Activated naive CD4-positive, alpha-beta T cell treated with anti-CD3 and anti-CD28 coated beads, Interleukin-2, amount 50 U/mL, for 24 hours (primary cell): ENCODE results near the gene MCOLN2.

Experiments used
- H3K27ac Mint-ChIP-seq: one replicate; pipeline ENCODE4 v1.8.0; 2021; ENCODE audit warnings: mild to moderate bottlenecking, mixed read lengths
- H3K27me3 Mint-ChIP-seq: one replicate; pipeline ENCODE4 v1.8.0; 2021; ENCODE audit warnings: mixed read lengths
- H3K36me3 Mint-ChIP-seq: one replicate; pipeline ENCODE4 v1.8.0; 2021; ENCODE audit warnings: mixed read lengths
- H3K4me1 Mint-ChIP-seq: one replicate; pipeline ENCODE4 v1.8.0; 2021; ENCODE audit warnings: mixed read lengths
- H3K4me3 Mint-ChIP-seq: one replicate; pipeline ENCODE4 v1.8.0; 2021; ENCODE audit warnings: mild to moderate bottlenecking, mixed read lengths
- H3K9me3 Mint-ChIP-seq: one replicate; pipeline ENCODE4 v1.8.0; 2021; ENCODE audit warnings: mixed read lengths

The MCOLN2 gene

DNA sequence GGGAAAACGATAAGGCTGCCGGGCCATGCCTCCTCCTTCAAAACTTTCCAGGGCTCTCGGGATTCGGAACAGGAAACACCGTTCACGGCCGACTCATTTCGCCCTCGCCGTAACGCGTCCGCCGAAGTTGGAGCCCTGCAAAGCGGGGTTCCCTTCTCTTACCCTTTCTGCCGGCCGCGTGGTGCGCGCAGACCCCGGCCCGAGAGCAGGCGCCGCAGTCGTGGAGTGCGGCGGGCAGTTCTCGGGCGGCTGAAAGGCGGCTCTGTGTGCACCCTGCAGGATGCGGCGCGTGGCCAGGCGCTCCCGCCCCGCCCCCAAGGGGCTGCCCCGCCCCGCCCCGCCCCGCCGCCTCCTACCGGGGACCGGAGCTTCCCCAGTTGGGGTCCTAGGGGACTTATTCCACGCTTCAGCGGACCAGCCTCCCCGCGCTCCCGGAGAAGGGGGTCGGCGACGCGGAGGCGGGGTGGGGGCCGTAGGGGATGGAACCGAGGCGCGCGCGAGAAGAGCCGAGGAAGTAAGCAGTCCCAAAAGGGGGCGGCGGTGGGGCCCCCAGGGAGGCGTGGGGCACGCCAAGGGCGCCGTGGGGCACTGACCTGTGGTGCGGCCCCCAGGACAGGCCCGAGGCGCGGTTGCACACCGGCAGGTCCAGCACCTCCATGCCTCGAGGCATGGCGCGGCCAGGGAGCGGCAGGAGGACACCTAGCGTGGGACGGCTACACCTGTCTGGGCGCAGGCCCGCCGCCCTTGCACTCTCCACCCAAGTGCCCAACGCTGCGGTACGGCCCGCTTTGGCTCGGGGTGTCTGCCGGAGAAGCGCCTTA lies at the start of gene MCOLN2:
Gene MCOLN2 (minus strand): TSS at position 268 of the 821 bp plus-strand sequence. CDS start 241 bp downstream, at position 27.
- Mint-ChIP-seq H3K36me3 (peaks cover 1% of the 10 kb centered on the region), H3K9me3 (no peaks in the 10 kb centered on the region), H3K27ac (peak within 1 kb of the TSS; percentile 73), H3K27me3 (peaks cover 26% of the 10 kb centered on the region), H3K4me1 (peaks cover 15% of the 10 kb centered on the region), H3K4me3 (peak within 1 kb of the TSS; percentile 90)

DNA sequence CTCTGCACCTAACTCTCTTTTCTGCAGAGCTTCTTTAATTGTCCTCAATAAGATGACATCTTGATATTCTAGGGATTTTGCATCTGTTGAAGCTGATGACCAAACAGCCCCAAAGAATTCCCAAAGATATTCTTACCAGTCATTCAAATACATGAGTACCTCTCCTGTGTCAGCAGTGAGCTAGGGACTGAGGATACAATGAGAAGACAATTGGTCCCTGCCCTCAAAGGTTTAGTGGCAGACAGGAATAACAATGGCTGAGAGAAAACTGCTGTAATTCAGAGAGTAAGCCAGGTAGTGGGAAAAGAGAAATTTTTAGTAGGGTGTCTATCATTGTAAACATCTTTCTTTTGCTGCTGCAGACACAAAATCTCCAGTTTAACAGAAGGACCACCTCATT lies 45.5 kb upstream of the MCOLN2 start:
- peaks cover 4% of the 10 kb centered on the region for H3K4me1 Mint-ChIP-seq

DNA sequence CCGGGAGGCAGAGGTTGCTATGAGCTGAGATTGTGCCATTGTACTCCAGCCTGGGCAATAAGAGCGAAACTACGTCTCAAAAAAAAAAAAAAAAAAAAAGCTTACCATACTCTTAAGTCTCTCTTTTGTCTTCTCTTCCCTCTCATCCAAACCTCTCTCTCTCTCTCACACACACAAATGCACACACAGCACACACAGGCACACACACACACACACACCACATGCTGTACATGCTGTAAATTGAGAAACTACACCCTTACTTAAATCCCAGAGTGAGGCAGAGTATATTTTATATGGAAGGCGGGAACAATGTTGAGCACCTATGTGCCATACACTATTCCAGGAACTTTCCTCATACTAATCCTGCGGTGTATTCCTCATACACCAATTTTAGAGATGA lies 44.9 kb upstream of the MCOLN2 start:
- Mint-ChIP-seq H3K27ac (peak overlapping the region; percentile 1), H3K9me3 (no peaks in the 10 kb centered on the region), H3K27me3 (peaks cover 17% of the 10 kb centered on the region), H3K4me3 (no peak overlapping the region), H3K36me3 (no peaks in the 10 kb centered on the region), H3K4me1 (no peaks in the 10 kb centered on the region)

More for the DNA sequence above, 45.5 kb upstream of the MCOLN2 start:
- Mint-ChIP-seq H3K27me3 (peaks cover 21% of the 10 kb centered on the region), H3K9me3 (no peaks in the 10 kb centered on the region), H3K4me3 (no peak overlapping the region), H3K27ac (no peak overlapping the region), H3K36me3 (no peaks in the 10 kb centered on the region)

DNA sequence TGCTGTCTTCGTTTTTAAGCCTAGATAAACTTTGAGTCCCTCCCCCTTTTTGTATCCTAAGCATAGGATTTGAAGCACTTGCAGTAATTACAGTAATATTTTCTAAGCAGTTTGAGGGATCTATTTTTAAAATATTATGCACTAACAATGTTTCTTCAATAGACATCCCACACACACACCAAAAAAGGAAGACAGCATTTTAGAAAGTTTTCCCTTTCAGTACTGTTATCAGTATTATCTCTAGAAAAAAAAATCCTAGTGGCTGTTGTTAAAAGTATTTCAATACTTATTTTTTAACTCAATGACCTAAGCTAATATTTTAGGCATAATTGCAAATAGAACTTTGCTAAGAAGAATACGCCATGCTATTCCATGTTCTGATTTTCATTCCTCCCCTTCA lies 36.3 kb upstream of the MCOLN2 start:
- no peak overlapping the region for H3K4me3 Mint-ChIP-seq
- H3K36me3 Mint-ChIP-seq, result no peaks in the 10 kb centered on the region
- H3K27ac Mint-ChIP-seq, result no peak overlapping the region
- no peaks in the 10 kb centered on the region for H3K9me3 Mint-ChIP-seq
- no peaks in the 10 kb centered on the region for H3K4me1 Mint-ChIP-seq
- H3K27me3 Mint-ChIP-seq, result peaks cover 5% of the 10 kb centered on the region

DNA sequence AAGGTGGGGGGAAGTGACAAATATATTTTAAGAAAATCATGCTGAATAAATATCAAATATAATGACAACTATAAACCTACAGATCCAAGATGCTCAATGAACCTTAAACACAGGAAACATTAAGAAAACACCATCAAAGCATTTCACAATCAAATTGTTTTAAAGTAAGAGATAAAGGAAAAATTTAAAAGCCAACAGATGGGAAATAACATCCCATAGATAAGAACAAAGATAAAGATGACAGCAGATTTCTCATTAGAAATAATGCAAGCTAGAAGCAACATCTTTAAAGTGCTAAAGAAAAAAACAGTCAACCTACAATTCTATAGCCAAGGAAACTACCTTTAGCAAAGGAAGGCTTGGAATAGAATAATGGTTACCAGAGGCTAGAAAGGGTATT lies 33.6 kb upstream of the MCOLN2 start:
- Mint-ChIP-seq H3K4me1 (peaks cover 12% of the 10 kb centered on the region), H3K36me3 (no peaks in the 10 kb centered on the region), H3K27ac (no peak overlapping the region), H3K9me3 (no peaks in the 10 kb centered on the region), H3K4me3 (no peak overlapping the region), H3K27me3 (peaks cover 2% of the 10 kb centered on the region)

DNA sequence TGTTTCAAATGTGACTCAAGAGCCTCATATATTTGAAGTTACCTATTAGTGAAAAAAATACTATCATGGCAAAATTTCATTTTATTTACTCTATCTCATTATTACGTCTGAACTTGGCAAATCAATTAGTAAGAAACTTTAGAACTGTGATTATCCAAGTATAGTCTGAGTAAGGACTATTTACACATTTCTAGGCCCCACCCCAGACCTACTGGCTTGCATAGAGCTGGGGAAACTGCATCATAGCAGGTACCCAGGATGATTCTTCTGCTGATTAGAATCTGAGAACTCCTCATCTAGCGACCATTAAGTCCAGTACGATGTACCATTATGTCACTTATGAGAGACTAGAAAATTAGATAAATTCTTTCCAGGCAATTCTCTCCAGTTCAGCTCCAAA lies 31.2 kb upstream of the MCOLN2 start:
- Mint-ChIP-seq H3K4me1 (peaks cover 12% of the 10 kb centered on the region), H3K27me3 (peaks cover 2% of the 10 kb centered on the region), H3K36me3 (no peaks in the 10 kb centered on the region), H3K9me3 (no peaks in the 10 kb centered on the region), H3K4me3 (no peak overlapping the region), H3K27ac (no peak overlapping the region)

DNA sequence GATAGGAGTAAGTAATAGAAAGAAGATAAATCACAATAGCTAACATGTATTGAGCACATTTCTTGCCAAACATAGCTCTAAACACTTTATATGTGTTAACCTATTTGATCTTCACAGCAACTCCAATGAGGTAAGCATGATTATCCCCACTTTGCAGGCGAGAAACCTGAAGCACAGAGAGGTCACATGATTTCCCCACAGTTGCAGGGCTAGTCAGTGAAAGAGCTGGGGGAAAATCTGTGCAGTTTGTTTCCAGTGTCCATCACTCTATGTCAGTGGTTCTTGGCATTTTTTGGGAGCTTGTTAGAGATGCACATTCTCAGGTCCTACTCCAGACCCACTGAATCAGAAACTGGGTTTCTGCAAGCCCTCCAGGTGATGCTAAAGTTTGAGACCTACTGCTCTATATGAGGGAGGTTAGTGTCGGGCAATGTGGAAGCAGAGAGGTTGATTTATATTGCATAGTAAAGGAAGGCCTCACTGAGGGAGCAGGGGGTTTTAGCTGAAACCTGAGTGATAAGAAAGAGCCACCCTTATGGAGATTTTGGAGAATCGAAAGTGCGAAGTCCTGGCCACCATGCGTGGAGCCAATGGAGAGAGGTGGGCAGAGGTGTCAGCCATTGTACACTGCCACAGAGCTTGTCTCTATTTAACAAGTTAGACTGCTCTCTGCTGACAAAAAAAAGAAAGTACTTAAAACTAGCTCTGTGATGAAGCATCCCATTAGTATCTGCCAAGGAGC lies 30.5 kb upstream of the MCOLN2 start:
- Mint-ChIP-seq H3K4me1 (peaks cover 12% of the 10 kb centered on the region), H3K9me3 (no peaks in the 10 kb centered on the region), H3K36me3 (no peaks in the 10 kb centered on the region), H3K27me3 (peaks cover 2% of the 10 kb centered on the region), H3K27ac (peak overlapping the region; percentile 1), H3K4me3 (no peak overlapping the region)

DNA sequence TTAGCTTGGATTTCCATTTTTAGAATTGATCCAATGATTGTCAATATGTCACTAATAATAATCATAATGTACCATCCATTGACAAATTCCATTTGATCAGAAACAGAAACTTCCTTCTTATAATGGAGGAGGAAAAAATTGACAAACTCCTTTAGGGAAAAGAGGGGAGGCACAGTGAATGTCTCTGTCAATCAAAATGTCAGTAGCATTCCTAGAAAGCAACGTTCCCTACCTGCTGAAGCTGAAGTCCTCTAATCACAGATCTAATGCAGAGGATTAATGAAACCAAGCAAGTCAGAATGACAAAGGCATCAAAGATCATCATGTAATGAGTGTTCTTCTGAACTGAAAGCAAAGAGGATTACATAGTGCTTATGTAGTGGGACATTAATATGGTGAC lies 29.0 kb upstream of the MCOLN2 start:
- Mint-ChIP-seq H3K4me1 (peaks cover 12% of the 10 kb centered on the region), H3K27me3 (peaks cover 2% of the 10 kb centered on the region), H3K9me3 (no peaks in the 10 kb centered on the region), H3K27ac (no peak overlapping the region), H3K4me3 (no peak overlapping the region), H3K36me3 (no peaks in the 10 kb centered on the region)

DNA sequence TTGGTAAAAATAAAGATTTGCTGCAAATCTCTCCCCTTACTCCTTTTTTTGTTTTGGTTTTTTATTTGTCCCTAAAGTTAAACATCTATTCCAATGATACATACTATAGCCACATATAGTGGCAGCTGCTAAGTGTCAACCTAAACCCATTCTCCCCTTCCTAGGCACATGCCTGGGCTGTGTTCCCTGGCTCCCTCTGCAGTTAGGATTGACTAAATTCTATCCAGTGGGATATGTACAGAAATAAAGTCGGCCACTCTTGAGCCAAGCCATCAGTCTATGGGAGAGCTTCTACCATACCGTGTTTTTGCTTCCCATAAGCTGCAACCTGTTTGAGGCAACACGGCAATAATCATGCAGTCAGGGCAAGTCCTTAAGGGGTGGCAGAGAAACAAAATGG lies 27.8 kb upstream of the MCOLN2 start:
- H3K27ac Mint-ChIP-seq, result no peak overlapping the region
- H3K4me1 Mint-ChIP-seq, result peaks cover 12% of the 10 kb centered on the region
- H3K4me3 Mint-ChIP-seq, result no peak overlapping the region
- H3K9me3 Mint-ChIP-seq, result no peaks in the 10 kb centered on the region
- H3K27me3 Mint-ChIP-seq, result no peaks in the 10 kb centered on the region
- no peaks in the 10 kb centered on the region for H3K36me3 Mint-ChIP-seq

DNA sequence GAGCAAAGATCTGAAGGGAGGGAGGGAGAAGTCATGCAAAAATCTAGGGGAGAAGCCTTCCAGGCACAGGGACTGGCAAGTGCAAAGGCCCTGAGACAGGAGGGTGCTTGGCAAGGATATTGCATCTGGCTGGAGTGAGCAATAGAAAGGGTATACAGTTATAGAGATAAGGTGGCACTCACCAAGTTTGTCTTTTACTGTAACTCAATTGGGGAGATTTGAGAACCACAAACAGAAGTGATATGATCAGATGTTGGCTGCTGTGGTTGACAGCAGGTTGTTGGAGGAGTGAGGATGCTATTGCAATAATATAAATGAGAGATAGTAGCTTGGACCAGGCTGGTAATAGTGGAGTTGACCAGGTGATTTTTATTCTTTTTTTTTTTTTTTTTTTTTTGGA lies 25.8 kb upstream of the MCOLN2 start:
- Mint-ChIP-seq H3K36me3 (no peaks in the 10 kb centered on the region), H3K27ac (no peak overlapping the region), H3K27me3 (no peaks in the 10 kb centered on the region), H3K9me3 (no peaks in the 10 kb centered on the region), H3K4me1 (peaks cover 9% of the 10 kb centered on the region), H3K4me3 (no peak overlapping the region)

DNA sequence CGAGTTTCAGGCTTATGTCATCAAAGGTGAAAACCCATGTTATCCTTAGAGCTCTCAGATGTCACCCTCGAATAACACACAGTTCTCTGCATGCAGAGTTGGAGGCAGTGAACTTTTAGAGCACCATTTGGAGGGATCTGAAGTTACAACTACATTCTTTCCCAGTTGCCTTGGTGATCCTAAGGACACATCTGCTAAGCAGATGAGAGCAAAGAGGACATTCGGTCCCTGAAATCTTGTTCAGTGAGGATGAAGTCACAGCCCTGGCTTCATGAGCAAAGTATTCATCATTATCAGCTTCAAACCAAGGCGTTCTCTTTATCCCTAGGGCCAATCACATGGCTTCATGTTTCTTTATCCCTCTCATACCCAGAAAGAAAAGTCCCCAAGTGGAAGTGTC lies 23.1 kb upstream of the MCOLN2 start:
- no peak overlapping the region for H3K4me3 Mint-ChIP-seq
- no peaks in the 10 kb centered on the region for H3K27me3 Mint-ChIP-seq
- no peaks in the 10 kb centered on the region for H3K4me1 Mint-ChIP-seq
- H3K36me3 Mint-ChIP-seq, result no peaks in the 10 kb centered on the region
- no peak overlapping the region for H3K27ac Mint-ChIP-seq
- H3K9me3 Mint-ChIP-seq, result no peaks in the 10 kb centered on the region

DNA sequence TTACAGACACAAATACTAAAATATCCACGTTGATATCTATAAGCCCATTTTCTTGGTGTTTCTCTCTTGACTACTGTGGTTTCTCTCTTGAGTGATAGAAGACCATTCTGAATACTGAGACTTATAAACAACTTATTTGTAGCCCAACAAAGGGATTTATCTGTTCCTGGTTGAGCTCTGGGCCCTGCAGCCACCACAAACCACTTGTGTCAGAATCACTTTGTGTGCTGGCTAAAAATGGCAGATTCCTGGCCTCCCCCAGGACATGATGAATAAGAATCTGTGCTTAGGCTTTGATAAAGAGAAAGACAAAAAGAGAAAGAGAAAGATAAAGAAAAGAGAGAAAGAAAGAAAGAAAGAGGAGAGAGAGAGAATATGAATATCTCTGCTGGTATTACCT lies 18.9 kb upstream of the MCOLN2 start:
- Mint-ChIP-seq H3K4me3 (no peak overlapping the region), H3K27ac (no peak overlapping the region), H3K4me1 (no peaks in the 10 kb centered on the region), H3K36me3 (peaks cover 3% of the 10 kb centered on the region), H3K9me3 (no peaks in the 10 kb centered on the region), H3K27me3 (no peaks in the 10 kb centered on the region)

DNA sequence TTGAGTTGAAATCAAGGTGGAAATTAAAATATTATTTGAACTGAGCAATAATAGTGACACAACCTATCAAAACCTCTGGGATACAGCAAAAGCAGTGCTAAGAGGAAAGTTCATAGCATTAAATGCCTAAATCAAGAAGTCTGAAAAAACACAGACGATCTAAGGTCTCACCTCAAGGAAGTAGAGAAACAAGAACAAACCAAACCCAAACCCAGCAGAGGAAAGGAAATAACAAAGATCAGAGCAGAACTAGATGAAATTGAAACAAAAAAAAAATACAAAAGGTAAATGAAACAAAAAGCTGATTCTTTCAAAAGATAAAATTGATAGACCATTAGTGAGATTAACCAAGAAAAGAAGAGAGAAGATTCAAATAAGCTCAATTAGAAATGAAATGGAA lies 8.7 kb upstream of the MCOLN2 start:
- Mint-ChIP-seq H3K36me3 (peaks cover 15% of the 10 kb centered on the region), H3K27ac (peak overlapping the region; percentile 75), H3K4me3 (peak overlapping the region; percentile 53), H3K4me1 (peaks cover 15% of the 10 kb centered on the region), H3K9me3 (peaks cover 17% of the 10 kb centered on the region), H3K27me3 (peaks cover 11% of the 10 kb centered on the region)

DNA sequence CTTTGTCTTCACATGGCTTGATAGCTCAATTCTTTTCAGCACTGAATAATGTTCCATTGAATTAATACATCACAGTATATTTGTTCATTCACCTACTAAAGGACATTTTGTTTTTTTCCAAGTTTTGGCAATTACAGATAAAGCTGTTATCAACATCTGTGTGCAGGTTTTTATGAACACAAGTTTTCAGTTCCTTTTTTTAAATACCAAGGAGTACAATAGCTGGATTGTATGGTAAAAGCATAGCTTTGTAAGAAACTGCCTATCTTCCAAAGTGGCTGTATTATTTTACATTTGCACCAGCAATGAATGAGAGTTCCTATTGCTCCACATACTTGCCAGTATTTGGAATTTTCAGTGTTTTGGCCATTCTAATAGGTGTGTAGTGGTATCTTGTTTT lies 4.8 kb upstream of the MCOLN2 start:
- peaks cover 26% of the 10 kb centered on the region for H3K27me3 Mint-ChIP-seq
- H3K4me3 Mint-ChIP-seq, result no peak overlapping the region
- no peak overlapping the region for H3K27ac Mint-ChIP-seq
- H3K9me3 Mint-ChIP-seq, result peaks cover 10% of the 10 kb centered on the region
- peaks cover 10% of the 10 kb centered on the region for H3K36me3 Mint-ChIP-seq
- H3K4me1 Mint-ChIP-seq, result peaks cover 30% of the 10 kb centered on the region

DNA sequence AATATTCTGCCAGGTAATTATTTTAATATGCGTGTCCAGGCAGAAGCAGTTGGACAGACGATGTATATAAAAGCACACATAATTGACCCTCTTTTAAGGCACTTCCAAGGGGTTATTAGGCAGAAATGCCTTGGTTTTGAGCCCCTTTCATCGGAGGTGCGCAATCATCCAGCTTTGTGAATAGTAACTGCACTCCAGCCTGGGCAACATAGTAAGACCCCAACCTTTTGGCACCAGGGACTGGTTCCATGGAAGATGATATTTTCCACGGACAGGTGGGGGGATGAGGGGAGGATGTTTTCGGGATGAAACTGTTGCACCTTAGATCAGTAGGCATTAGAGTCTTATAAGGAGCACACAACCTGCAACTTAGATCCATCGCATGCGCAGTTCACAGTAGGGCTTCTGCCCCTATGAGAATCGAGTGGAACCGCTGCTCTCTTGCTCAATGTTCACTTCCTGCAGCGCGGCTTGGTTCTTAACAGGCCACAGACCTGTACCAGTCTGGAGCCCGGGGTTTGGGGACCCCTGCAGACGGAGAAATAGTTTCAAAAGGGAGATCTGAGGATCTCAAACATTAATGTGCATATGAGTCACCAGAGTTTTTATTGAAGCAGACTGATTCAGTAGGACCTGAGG lies 1.8 kb upstream of the MCOLN2 start:
- peaks cover 15% of the 10 kb centered on the region for H3K4me1 Mint-ChIP-seq
- peak overlapping the region; percentile 90 for H3K4me3 Mint-ChIP-seq
- H3K36me3 Mint-ChIP-seq, result peaks cover 3% of the 10 kb centered on the region
- no peaks in the 10 kb centered on the region for H3K9me3 Mint-ChIP-seq
- H3K27me3 Mint-ChIP-seq, result peaks cover 26% of the 10 kb centered on the region
- H3K27ac Mint-ChIP-seq, result peak overlapping the region; percentile 73
